ENCODE measurements around the gene KHDRBS1.
"Not testable (repeated sequence)": the region's sequence is repeated elsewhere in the genome, so short reads cannot be mapped to it uniquely, and the experiment has no call there.

The KHDRBS1 gene, protein sequence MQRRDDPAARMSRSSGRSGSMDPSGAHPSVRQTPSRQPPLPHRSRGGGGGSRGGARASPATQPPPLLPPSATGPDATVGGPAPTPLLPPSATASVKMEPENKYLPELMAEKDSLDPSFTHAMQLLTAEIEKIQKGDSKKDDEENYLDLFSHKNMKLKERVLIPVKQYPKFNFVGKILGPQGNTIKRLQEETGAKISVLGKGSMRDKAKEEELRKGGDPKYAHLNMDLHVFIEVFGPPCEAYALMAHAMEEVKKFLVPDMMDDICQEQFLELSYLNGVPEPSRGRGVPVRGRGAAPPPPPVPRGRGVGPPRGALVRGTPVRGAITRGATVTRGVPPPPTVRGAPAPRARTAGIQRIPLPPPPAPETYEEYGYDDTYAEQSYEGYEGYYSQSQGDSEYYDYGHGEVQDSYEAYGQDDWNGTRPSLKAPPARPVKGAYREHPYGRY

DNA sequence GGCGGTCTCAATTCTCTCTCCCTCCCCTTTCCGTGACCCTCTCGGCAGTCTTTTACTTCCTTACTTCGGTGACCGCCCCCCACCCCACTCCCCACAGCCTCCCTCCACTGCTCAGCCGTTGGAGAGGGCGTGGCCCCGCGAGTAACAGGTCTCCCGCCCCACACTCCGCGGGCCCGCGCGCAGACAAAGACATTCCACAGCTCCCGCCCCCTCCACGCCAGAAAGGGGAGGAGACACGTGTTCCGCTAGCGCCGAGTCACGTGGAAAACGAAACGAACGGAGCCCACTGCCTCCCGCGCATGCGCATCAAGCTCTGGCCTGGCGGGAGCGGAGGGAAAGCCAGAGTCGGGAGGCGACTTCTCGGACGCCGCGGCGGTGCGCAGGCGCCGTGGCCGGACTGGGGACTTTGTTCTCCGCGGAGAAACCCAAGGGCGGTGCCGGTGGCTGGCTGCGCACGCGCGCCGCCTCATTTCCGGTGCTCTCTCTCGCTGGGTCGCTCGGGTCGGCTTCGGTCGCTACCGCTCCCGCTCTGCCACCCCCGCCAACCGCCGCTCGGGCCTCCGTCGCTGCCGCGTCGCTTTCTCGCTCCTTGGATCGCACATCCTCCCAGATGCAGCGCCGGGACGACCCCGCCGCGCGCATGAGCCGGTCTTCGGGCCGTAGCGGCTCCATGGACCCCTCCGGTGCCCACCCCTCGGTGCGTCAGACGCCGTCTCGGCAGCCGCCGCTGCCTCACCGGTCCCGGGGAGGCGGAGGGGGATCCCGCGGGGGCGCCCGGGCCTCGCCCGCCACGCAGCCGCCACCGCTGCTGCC, at the start of gene KHDRBS1:
TSS of gene KHDRBS1 (plus strand) at position 483 of the 813 bp plus-strand sequence. CDS start at position 611, 128 bp downstream.
- peak; percentile 98 to 99 for DNase-seq

DNA sequence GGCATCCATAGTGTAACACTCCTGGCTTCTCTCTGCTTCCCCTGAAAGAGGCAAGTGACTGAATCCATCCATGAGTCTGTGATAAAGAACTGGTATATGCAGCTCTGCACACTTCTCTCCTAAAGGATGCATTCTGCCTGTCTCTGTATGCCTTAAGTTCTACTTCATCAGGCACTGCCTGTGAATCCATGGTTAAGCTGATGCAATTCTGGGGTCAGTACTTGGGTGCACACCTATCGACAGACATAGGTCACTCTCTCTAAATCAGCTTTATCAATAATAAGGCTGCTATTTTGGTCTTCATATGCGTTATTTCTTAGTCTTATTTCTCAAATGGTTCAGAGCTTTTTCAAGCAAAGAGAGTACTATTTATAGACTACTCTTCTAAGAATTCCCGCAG, 42.8 kb upstream of the KHDRBS1 start:
- no peak for DNase-seq

DNA sequence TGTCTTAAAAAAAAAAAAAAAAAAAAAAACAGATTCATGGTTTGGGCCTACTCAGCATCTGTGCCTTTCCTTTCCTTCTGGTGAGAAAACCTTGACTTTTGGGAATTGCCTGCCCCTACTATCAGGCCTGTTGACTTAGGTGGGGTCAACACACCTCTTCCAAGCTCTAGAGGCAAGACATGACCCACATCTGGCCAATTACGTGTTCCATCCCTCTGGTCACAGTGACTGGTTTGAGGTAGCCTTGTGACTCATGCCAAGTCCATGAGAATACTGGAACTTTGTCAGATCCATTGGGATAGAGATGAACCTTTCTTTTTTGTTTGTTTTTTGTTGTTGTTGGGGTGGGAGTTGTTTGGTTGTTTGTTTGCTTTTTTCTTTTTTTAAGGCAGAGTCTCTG, 37.3 kb upstream of the KHDRBS1 start:
- DNase-seq, result no peak

DNA sequence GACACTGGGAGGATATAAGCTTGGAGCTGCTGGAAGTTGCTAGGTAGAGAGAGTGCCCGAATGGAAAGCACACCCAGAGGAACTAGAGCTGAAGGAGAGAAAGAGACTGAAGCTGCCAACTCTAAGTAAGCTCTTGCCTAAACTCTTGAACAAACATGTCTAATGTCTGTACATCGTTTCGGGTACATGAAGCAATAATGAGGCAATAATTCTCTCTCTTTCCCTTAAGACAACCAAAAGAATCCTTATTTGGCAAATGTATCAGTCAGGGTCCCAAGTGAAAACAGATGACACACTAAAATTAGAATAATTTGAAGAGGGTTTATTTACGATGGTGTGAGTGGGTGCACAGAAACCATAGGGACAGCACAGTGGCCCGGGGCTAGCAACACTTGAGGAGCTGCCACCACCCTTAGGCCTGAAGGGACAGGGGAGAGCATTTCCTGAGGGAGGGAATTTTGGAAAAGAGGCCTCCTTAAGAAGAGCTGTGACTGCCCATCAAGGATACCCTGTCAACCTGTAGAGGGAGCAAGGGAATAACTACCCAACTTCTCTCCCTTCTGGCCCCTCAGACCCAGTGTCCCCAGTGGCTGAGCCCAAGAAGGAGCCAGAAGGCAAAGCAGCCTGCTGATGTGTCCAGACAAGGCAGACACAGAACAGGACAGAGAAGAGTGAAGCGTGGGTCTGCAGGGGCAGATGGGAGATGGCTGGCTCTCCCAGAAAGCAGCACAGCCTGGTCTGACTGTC, 36.1 kb upstream of the KHDRBS1 start:
- peak in 1 of 2 donors; percentile 14 for DNase-seq

DNA sequence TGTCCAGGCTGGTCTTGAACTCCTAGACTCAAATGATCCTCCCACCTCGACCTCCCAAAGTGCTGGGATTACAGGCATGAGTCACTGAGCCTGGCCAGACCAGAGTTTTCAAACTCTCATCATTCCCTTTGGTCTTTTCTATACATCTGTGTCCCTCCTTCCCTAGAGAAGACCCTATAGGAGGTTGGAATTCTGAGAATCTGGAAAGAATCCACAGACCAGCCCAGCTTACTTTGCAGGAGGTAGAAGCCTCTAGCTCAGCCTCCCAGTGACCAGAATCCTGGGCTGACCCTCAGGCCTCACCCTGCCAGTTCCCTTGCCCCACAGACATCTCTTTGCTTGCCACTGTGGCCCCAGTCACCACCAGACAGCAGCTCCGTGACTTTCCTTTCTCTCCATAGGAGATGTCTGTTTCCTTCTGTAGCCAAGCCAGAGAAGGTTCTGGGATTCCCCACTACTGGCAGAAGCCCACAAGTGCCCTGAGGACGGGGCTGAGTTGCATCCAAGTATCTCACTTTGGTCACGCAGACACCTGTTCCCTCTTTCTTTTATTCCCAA, 34.7 kb upstream of the KHDRBS1 start:
- no peak for DNase-seq

DNA sequence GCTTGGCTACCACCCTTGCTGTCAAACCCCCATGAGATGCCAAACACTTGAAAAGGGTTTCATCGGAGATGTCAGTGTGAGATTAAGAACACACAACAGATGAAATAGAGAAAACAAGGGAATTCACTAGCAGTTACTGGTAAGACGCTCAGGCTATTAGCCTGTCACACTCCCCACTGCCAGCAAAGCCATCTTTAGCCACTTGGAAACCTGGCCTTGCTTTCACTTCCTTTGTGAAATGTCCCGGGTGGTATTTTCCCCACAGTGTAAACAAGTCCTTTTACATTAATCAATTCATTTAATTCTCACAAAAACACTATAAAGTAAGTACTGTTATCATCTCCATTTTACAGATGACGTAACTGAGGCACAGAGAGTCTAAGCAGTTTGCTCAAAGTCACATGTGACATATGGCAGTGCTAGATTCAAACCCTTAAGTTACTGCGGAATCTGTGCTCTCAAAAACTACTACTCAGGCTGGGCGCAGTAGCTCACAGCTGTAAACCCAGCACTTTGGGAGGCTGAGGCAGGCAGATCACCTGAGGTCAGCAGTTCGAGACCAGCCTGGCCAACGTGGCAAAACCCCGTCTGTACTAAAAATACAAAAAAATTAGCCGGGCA, 32.7 kb upstream of the KHDRBS1 start:
- peak in 1 of 2 donors; percentile 26 for DNase-seq

DNA sequence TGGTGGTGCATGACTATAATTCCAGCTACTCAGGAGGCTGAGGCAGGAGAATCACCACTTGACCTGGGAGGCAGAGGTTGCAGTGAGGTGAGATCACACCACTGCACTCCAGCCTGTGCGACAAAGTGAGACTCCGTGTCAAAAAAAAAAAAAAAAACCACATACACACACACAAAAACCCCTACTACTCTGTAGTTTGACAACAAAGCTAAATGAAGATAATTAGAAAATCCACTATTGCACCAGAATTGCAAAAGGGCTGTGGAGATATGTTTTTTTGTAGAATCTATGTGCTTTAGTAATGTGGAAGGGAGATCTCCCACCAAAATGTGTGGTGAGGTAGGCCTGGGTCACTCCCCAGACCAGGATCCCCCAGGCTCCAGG, 32.2 kb upstream of the KHDRBS1 start:
- DNase-seq, result peak; percentile 79

DNA sequence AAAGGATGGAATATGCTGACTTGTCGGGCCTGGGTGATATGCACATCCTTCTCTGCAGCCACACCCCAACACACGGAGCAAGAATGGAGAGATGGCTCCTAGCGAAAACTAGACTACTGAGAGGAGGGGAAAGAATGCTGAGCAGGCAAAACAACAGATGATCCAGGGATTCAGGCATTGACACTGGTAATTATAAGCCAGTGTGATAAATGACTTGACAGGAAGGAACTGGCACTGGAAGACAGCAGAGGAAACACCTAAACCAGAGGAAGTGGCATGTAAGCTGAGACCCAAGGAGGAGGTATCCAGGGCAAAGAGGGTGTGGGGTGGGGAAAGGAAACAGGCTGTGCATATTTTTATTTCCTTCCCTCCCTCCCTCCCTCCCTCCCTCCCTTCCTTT, 31.7 kb upstream of the KHDRBS1 start:
- peak in 1 of 2 donors; percentile 12 for DNase-seq

DNA sequence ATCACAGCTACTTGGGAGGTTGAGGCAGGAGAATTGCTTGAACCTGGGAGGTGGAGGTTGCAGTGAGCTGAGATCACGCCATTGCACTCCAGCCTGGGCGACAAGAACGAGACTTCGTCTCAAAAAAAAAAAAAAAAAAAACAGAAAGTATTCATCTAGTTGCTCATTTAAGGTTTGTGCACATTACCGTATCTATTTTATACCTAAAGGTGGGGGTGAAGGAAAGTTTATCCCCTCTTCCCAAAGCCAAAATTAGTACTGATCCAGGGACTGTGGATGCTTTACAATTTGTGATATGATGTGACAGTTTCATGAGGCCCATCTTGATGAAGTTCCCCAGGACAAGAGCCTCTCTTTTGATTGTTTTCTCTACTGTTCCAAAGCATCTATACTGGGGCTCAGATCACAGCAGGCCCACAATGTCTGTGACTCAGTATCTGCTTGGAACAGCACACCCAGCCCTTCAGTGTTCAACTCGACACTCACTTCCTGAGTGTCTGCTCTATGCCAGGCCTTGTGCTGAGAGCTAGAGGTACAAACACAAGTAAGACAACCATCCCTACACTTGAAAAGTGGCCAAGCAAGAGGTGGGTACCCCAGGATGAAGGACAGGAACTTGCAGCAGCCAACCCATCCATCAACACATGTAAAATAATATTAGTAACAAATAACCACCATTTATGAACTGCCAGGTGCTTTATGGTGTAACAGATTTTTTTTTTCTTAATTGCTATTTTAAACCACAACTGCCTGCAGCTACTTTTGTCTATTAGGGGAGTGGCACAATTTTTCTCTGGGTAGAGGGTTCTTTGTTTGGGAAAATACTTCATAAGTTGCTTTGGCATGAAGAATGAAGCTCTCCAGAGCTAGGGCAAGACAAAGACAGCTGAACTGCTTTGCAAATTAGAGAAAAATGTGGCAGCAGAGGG, 29.0 kb upstream of the KHDRBS1 start:
- DNase-seq, result no peak

DNA sequence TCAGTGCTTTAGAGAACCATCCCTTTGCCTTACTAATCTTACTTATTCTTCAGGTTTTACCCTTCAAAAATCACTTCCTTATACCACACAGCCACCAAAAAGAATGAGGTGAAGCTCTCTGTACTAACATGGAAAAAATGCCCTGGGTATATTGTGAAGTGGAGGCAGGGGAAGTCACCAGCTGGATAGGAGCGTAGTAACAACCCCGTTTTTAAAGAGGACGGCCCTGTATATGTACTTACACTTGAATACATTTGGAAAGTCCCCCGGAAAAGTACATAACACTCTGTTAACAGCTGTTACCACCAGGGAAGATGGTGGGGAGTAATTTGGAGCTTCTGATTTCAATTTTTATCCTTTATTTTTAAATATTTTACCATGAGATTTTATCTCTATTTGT, 28.2 kb upstream of the KHDRBS1 start:
- DNase-seq, result peak; percentile 35 to 61

DNA sequence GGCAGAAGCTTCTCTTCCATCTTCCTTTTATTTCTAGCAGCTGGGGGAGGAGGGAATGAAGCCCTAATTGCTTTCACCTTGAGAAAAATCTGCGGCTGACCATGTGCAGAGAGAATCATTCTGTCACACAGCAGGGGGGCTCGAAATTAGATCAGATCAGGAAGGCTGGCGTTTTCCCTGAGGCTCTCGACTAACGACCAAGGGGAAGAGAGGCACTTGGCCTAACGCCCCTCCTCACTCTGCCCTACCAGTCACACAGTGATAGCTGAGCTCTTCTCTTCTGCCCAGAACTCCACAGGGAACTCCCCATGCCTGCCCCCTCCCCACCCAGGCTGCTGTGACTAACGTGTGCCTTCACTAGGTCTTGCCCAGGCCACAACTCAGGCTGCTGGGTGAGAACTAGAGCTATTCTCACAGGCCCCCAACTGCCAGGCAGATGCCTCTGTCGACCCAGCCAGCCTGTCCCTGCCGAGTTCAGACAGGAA, 26.5 kb upstream of the KHDRBS1 start:
- no peak for DNase-seq

DNA sequence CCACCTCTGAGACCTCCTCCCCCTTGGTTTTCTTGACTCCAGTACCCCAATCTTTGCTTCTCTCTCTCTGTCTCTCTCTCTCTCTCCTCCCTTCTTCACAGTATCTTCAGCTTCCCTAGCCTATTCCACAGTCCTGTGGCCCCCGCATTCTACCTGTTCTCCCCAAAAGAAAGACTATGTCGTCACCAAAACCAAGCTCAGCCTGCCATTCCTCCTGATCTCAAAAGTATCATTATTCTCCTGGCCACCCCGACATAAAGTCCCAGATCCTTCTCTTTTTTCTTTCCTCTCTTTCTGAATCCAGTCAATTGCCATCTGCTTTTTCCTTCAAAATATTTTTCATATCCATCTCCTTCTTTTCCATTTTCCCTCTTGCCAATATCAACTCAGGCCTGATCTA, 23.7 kb upstream of the KHDRBS1 start:
- DNase-seq, result no peak

DNA sequence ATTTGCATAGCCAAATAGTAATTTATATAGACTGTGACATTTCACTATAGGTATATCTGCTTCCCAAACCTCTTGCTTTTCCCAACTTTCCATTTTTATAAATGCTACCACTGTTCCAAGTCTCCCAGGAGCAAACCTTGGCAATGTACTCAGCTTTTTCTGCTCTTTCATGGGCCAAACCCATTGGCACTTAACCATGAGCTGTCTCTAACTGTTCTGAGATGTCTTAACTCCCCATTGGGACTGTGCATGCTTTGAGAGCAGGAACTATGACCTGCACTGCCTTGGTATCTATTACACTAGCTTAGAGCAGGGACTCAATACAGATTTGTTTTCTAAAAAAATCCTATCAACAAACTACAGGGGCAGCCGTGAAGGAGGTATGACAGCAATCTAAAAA, 22.5 kb upstream of the KHDRBS1 start:
- DNase-seq, result no peak

DNA sequence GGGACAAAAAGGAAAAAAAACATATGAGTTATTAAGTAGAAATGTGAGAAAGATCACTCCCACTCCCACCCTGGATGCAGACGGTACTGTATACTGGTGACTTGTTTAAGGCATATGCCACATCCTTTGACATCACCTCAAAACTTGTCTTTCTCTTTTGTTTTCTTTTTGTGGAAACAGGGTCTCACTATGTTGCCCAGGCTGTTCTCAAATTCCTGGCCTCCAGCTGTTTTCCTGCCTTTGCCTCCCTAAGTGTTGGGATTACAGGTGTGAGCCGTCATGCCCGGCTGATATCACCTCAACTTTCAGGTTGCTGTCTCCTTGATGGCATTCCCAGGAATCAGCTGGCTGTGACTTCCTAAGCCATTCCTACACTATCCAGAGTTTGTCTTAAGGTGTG, 18.4 kb upstream of the KHDRBS1 start:
- DNase-seq, result no peak

DNA sequence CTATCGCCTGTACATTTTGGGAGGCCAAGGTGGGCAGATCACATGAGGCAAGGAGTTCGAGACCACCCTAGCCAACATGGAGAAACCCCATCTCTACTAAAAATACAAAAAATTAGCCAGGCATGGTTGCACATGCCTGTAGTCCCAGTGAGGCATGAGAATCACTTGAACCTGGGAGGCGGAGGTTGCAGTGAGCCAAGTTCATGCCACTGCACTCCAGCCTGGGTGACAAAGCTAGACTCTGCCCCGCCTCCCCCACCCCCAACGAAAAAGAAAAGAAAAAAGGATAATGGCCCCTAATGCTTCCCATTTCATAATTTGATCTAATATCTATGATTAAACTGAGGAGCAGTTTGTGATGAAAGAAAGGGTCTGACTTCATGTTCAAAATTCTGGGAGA, 17.5 kb upstream of the KHDRBS1 start:
- not testable (repeated sequence) for DNase-seq

DNA sequence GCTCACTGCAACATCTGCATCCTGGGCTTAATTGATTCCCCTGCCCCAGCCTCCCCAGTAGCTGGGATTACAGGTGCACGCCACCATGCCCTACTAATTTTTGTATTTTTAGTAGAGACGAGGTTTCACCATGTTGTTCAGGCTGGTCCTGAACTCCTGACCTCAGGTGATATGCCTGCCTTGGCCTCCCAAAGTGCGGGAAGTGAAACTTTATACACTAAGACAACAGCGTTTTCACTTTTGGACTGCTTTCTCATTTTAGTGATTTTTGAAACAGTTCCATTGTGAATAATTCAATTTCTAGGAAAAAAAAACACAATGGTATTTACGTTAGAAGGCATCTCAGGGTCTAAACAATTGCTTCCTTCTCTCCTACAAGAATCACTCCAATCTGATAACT, 11.8 kb upstream of the KHDRBS1 start:
- DNase-seq, result no peak

DNA sequence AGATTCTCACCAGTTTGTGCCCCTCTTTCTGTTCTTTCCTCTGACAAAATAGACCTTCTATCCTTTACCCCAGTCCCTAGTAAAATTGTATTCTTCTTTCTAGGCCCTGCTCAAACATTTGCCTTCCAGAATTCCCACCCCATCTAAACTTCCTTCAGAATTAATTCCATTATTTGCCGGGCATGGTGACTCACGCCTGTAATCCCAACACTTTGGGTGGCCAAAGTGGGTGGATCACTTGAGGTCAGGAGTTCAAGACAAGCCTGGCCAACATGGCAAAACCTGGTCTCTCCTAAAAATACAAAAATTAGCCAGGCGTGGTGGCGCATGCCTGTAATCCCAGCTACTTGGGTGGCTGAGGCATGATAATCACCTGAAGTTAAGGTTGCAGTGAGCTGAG, 11.4 kb upstream of the KHDRBS1 start:
- DNase-seq, result not testable (repeated sequence)

DNA sequence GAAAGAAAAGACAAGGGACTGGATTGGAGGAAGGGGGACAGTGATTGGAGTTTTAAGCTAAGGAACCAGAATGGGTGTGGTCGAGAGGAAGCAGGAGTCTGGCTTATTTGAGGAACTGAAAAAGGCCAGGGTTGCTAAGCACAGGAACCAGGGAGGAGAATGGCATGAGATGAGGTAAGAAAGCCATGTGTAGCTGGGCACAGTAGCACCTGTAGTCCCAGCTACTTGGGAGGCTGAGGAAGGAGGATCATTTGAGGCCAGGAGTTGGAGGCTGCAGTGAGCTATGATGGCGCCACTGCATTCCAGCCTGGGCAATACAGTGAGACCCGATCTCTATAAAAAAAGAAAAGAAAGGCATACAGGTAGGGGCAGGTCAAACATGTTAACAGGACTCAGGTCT, 8.1 kb upstream of the KHDRBS1 start:
- peak; percentile 75 to 78 for DNase-seq

DNA sequence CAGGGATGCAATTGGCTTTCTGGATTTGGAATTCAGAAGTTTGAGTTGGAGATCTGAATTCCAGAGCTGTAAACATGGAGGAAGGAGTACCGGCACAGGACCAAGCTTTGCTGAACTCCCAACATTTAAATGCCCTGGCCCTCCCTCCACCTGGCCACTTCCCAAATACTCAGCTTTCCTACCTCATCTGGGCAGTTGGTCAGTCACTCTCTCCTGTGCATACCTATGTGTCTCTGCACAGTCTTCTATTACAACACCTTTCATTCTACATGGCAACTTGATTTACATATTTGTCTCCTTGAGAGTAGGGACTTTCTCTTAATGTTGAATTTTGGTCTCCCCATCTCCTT, 6.1 kb upstream of the KHDRBS1 start:
- DNase-seq, result peak in 1 of 2 donors; percentile 29

DNA sequence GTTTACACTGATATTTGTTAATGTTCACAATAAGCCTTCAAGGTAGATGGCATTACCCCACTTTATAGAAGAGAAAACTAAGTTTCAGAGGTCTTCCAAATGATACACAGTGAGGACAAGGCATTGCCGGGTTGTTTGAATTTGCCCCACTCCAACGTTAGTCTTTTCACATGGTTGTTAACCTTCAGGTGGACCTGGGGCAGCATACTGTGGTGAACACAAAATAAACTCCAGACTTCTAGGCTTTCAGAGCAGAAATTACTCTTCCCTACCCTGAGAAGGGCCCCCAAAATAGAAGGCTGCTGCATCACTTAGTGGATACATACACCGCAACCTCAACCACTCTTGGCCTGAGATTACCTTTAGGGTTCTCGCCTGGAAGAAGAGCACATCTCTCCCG, 3.4 kb upstream of the KHDRBS1 start:
- DNase-seq, result no peak

DNA sequence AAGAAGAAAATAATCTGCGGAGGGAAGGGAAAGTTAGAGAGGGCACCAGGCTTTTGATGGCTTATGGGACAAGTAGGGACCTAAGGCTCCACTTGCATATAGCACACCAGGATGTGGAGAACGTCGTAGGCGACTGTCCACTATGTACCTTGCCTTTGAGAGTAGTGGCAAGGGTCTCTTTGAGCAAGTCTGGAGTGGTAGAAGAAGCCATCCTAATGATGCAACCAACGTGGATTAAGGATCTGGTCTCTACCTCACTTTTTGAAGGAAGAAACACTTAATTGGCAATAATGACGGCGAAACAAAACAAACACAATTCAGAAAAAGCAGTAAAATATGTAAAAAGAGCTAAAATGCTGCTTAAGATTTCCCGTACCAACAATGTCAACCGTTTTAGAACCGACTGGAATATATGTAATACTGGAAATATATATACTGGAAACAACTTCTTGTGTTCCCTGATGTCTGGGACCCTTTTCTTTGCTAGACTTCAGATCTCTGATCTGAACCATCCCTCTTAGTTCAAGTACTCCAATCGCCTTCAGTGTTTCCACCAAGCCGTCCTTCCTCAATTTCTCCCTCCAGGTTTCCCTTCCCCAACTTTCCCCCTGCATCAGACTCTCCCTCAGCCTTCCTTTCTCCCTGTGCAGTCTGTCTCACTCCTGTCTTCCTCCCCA, 821 bp upstream of the KHDRBS1 start:
- DNase-seq, result no peak

All from inflammatory macrophage treated with lipopolysaccharide for 1 hour (primary cell).